Measurements from ENCODE around the gene RAB40C.

Gene RAB40C

GRCh38 chr16:561957-562938 lies 27.6 kb upstream of the RAB40C start:
- H3K27me3 ChIP-seq (ENCODE audit: control insufficient read depth, insufficient read depth, low read length) = peaks cover 19% of the 10 kb centered on the region
- peaks cover 4% of the 10 kb centered on the region for H3K4me1 ChIP-seq (ENCODE audit: control insufficient read depth, insufficient read depth, low read length)
- H3K9ac ChIP-seq (ENCODE audit: low read length) = no peak overlapping the region
- H3K4me3 ChIP-seq (ENCODE audit: low read length) = no peak overlapping the region
- H3K27ac ChIP-seq (ENCODE audit: low read depth, low read length) = no peak overlapping the region
- H3K36me3 ChIP-seq (ENCODE audit: control insufficient read depth, insufficient read depth, low read length) = no peaks in the 10 kb centered on the region

GRCh38 chr16:563072-563644 lies 26.7 kb upstream of the RAB40C start:
- Histone ChIP-seq H3K36me3 (ENCODE audit: control insufficient read depth, insufficient read depth, low read length) (no peaks in the 10 kb centered on the region), H3K27me3 (ENCODE audit: control insufficient read depth, insufficient read depth, low read length) (peaks cover 19% of the 10 kb centered on the region), H3K4me3 (ENCODE audit: low read length) (no peak overlapping the region), H3K4me1 (ENCODE audit: control insufficient read depth, insufficient read depth, low read length) (peaks cover 4% of the 10 kb centered on the region), H3K9ac (ENCODE audit: low read length) (no peak overlapping the region), H3K27ac (ENCODE audit: low read depth, low read length) (no peak overlapping the region)

GRCh38 chr16:564690-565418 lies 25.0 kb upstream of the RAB40C start:
- Histone ChIP-seq H3K4me1 (ENCODE audit: control insufficient read depth, insufficient read depth, low read length) (peaks cover 8% of the 10 kb centered on the region), H3K9ac (ENCODE audit: low read length) (no peak overlapping the region), H3K36me3 (ENCODE audit: control insufficient read depth, insufficient read depth, low read length) (no peaks in the 10 kb centered on the region), H3K27ac (ENCODE audit: low read depth, low read length) (no peak overlapping the region), H3K4me3 (ENCODE audit: low read length) (no peak overlapping the region), H3K27me3 (ENCODE audit: control insufficient read depth, insufficient read depth, low read length) (peaks cover 8% of the 10 kb centered on the region)

- H3K27ac ChIP-seq (ENCODE audit: low read depth, low read length) = no peak overlapping the region
- H3K36me3 ChIP-seq (ENCODE audit: control insufficient read depth, insufficient read depth, low read length) = no peaks in the 10 kb centered on the region
- H3K9ac ChIP-seq (ENCODE audit: low read length) = no peak overlapping the region
- peaks cover 8% of the 10 kb centered on the region for H3K4me1 ChIP-seq (ENCODE audit: control insufficient read depth, insufficient read depth, low read length)
- H3K4me3 ChIP-seq (ENCODE audit: low read length) = no peak overlapping the region
- H3K27me3 ChIP-seq (ENCODE audit: control insufficient read depth, insufficient read depth, low read length) = peaks cover 7% of the 10 kb centered on the region
These were observed 24.2 kb upstream of the RAB40C start for GRCh38 chr16:565419-566330.

- Histone ChIP-seq H3K27ac (ENCODE audit: low read depth, low read length) (no peak within 1 kb of the TSS), H3K9ac (ENCODE audit: low read length) (no peak within 1 kb of the TSS), H3K27me3 (ENCODE audit: control insufficient read depth, insufficient read depth, low read length) (no peaks in the 10 kb centered on the region), H3K4me3 (ENCODE audit: low read length) (peak within 1 kb of the TSS; percentile 44), H3K4me1 (ENCODE audit: control insufficient read depth, insufficient read depth, low read length) (peaks cover 8% of the 10 kb centered on the region), H3K36me3 (ENCODE audit: control insufficient read depth, insufficient read depth, low read length) (no peaks in the 10 kb centered on the region)
These were observed 23.1 kb upstream of the RAB40C start, which contains the start of gene NHLRC4 for GRCh38 chr16:566475-567372. TSS of gene NHLRC4 (plus strand) at chr16:567005. CDS start at chr16:568048, 1,043 bp downstream.

GRCh38 chr16:567373-568256 lies 22.3 kb upstream of the RAB40C start:
- Histone ChIP-seq H3K27me3 (ENCODE audit: control insufficient read depth, insufficient read depth, low read length) (no peaks in the 10 kb centered on the region), H3K36me3 (ENCODE audit: control insufficient read depth, insufficient read depth, low read length) (no peaks in the 10 kb centered on the region), H3K4me3 (ENCODE audit: low read length) (peak overlapping the region; percentile 44), H3K4me1 (ENCODE audit: control insufficient read depth, insufficient read depth, low read length) (peaks cover 8% of the 10 kb centered on the region), H3K9ac (ENCODE audit: low read length) (no peak overlapping the region), H3K27ac (ENCODE audit: low read depth, low read length) (no peak overlapping the region)

GRCh38 chr16:568401-569258 lies 21.2 kb upstream of the RAB40C start:
- no peak overlapping the region for H3K27ac ChIP-seq (ENCODE audit: low read depth, low read length)
- no peak overlapping the region for H3K9ac ChIP-seq (ENCODE audit: low read length)
- peak overlapping the region; percentile 56 for H3K4me3 ChIP-seq (ENCODE audit: low read length)
- H3K4me1 ChIP-seq (ENCODE audit: control insufficient read depth, insufficient read depth, low read length) = peaks cover 8% of the 10 kb centered on the region
- H3K27me3 ChIP-seq (ENCODE audit: control insufficient read depth, insufficient read depth, low read length) = no peaks in the 10 kb centered on the region
- no peaks in the 10 kb centered on the region for H3K36me3 ChIP-seq (ENCODE audit: control insufficient read depth, insufficient read depth, low read length)

- Histone ChIP-seq H3K27ac (ENCODE audit: low read depth, low read length) (peak within 1 kb of the TSS; percentile 80), H3K27me3 (ENCODE audit: control insufficient read depth, insufficient read depth, low read length) (no peaks in the 10 kb centered on the region), H3K4me1 (ENCODE audit: control insufficient read depth, insufficient read depth, low read length) (peaks cover 8% of the 10 kb centered on the region), H3K36me3 (ENCODE audit: control insufficient read depth, insufficient read depth, low read length) (no peaks in the 10 kb centered on the region), H3K4me3 (ENCODE audit: low read length) (peak within 1 kb of the TSS; percentile 67), H3K9ac (ENCODE audit: low read length) (peak within 1 kb of the TSS; percentile 40)
These were observed 20.2 kb upstream of the RAB40C start, which contains the start of gene PIGQ for GRCh38 chr16:569445-570254. TSS of gene PIGQ (plus strand) at chr16:569968. CDS start at chr16:574075, 4,107 bp downstream.

- peaks cover 4% of the 10 kb centered on the region for H3K4me1 ChIP-seq (ENCODE audit: control insufficient read depth, insufficient read depth, low read length)
- H3K27ac ChIP-seq (ENCODE audit: low read depth, low read length) = no peak overlapping the region
- H3K4me3 ChIP-seq (ENCODE audit: low read length) = no peak overlapping the region
- H3K36me3 ChIP-seq (ENCODE audit: control insufficient read depth, insufficient read depth, low read length) = peaks cover 2% of the 10 kb centered on the region
- H3K27me3 ChIP-seq (ENCODE audit: control insufficient read depth, insufficient read depth, low read length) = no peaks in the 10 kb centered on the region
- H3K9ac ChIP-seq (ENCODE audit: low read length) = no peak overlapping the region
These were observed 16.8 kb upstream of the RAB40C start for GRCh38 chr16:572865-573650.

Data from rectal smooth muscle tissue (tissue), 1 donor.